Spleen (tissue), 11 donors: ENCODE data around the gene GIT1. TPM values are rescaled to one million over a fixed set of nuclear protein-coding genes. Genes with fewer than 3 reads are reported as not detected.

ENCODE experiments used
- DNase-seq: peaks from one replicate; pipeline ENCODE4 v3.0.0-alpha.2; 2020
- H3K27ac ChIP-seq, 8 donors: fragments of 200-600 bp; sonication (generic) in 7 of 8; 1 replicate in 4 of 8; 2 replicates in 4 of 8; pipeline versions ENCODE4 v1.5.0 to v1.8.0; 2016 to 2021; ENCODE audit warnings: inconsistent platforms in 4 of 8, mild to moderate bottlenecking in 4 of 8, moderate library complexity in 1 of 8
- H3K27me3 ChIP-seq, 7 donors: fragments of 200-600 bp; sonication (generic) in 6 of 7; replicated peaks in 1 of 7; 1 replicate in 4 of 7; 2 replicates in 3 of 7; pipeline versions ENCODE4 v1.5.0 to v1.8.0; 2016 to 2021; ENCODE audit warnings: inconsistent platforms in 3 of 7, mild to moderate bottlenecking in 1 of 7
- H3K36me3 ChIP-seq, 6 donors: fragments of 200-600 bp; sonication (generic) in 5 of 6; 1 replicate in 4 of 6; 2 replicates in 2 of 6; pipeline versions ENCODE4 v1.5.0 to v1.8.0; 2016 to 2021; ENCODE audit warnings: inconsistent platforms in 2 of 6
- H3K4me1 ChIP-seq, 6 donors: fragments of 200-600 bp; sonication (generic) in 5 of 6; 1 replicate in 3 of 6; 2 replicates in 3 of 6; pipeline versions ENCODE4 v1.5.0 to v1.8.0; 2016 to 2021; ENCODE audit warnings: inconsistent platforms in 3 of 6
- H3K4me3 ChIP-seq, 8 donors: fragments of 200-600 bp; sonication (generic) in 7 of 8; 1 replicate in 4 of 8; 2 replicates in 4 of 8; pipeline versions ENCODE4 v1.5.0 to v1.8.0; 2016 to 2021; ENCODE audit warnings: inconsistent platforms in 4 of 8, mild to moderate bottlenecking in 4 of 8, moderate library complexity in 2 of 8
- H3K9me3 ChIP-seq, 8 donors: fragments of 200-600 bp; sonication (generic) in 7 of 8; 1 replicate in 4 of 8; 2 replicates in 4 of 8; pipeline versions ENCODE4 v1.5.0 to v1.8.0; 2016 to 2021; ENCODE audit warnings: inconsistent platforms in 4 of 8
- CTCF ChIP-seq, 11 experiments: fragments of 200-600 bp in 7 of 11; fragments of 450-650 bp in 4 of 11; sonication (generic) in 4 of 11; IDR thresholded peaks in 8 of 11; conservative IDR thresholded peaks in 3 of 11; 1 replicate in 7 of 11; 2 replicates in 4 of 11; pipeline versions ENCODE4 v1.4.0 to v1.8.0; 2016 to 2021; ENCODE audit warnings: antibody characterized with exemption in 11 of 11, inconsistent platforms in 4 of 11, mild to moderate bottlenecking in 1 of 11
- POLR2A ChIP-seq, 3 donors: fragments of 450-650 bp; IDR thresholded peaks; one replicate each; pipeline ENCODE4 v1.5.1; 2017; ENCODE audit warnings: antibody characterized with exemption in 3 of 3, mild to moderate bottlenecking in 1 of 3
- POLR2AphosphoS5 ChIP-seq, 3 donors: sonication (generic); formaldehyde crosslinking; IDR thresholded peaks; one replicate each; pipeline ENCODE4 v1.5.1; 2017; ENCODE audit warnings: antibody characterized with exemption in 3 of 3
- WGBS, 5 donors: extraction: QIAGEN DNeasy Blood & Tissue Kit in 3 of 5; methylation state at CpG; one replicate each; pipeline versions ENCODE4 v1.1.5 to v1.1.7; 2013 to 2018; 5-methylcytosine and 5-hydroxymethylcytosine counted together
- intact Hi-C: fragments of 100-400 bp; cut with DNase I; formaldehyde crosslinking; loops from one replicate; pipeline ENCODE4 v1.15.0; 2023; ENCODE audit warnings: low total_unique reads
- polyA plus RNA-seq, 3 donors: library from polyadenylated mRNA; stranded (reverse); fragments of 200-250 nt; gene quantifications; one replicate each; pipeline ENCODE4 v1.2.1, GENCODE V29; 2013
- total RNA-seq, 7 donors: library from RNA; depleted of rRNA in 3 of 7; stranded (reverse); fragments of >200 nt in 3 of 7; fragmentation: NEBNext Ultra II Directional in 4 of 7; extraction: Animal tissue kit (Norgen Biotek cat#: 25700) in 4 of 7; gene quantifications; one replicate each; pipeline versions ENCODE4 v1.1.0 to v1.2.1, GENCODE V29; 2016 to 2021
- donor health status: healthy with polysubstance abuse.
- donor health status: DM: no; HTN: no; CAD: no; lungs with moderate emphysema.
- donor health status: DM: no; HTN: no; CAD: no.
- donor health status: Bipolar disorder and iron deficiency.
- donor health status: healthy.
- donor health status: DM: no; HTN: no; CAD: no.
- donor health status: DM: yes; HTN: yes; CAD: no.

Gene GIT1
- total and polyA plus RNA-seq, 10 donors: 20.4 to 64.7 (median 46.0) TPM

- H3K27ac ChIP-seq: no peak overlapping the region
- H3K9me3 ChIP-seq: no peaks in the 10 kb centered on the region
- 90 to 95% (median 92%) methylated on average over 8 of the region's 8 CpGs for WGBS, 5 donors
- peaks cover 0 to 99% (median 54%) of the 10 kb centered on the region in 6 donors for H3K36me3 ChIP-seq
- H3K4me3 ChIP-seq: no peak overlapping the region
- TF ChIP-seq POLR2A (IDR thresholded peaks at IDR 0.05) (no peak), POLR2AphosphoS5 (IDR thresholded peaks at IDR 0.05) (no peak), CTCF (IDR thresholded peaks at IDR 0.05 in 8 of 11, conservative IDR thresholded peaks at IDR 0.05 in 3 of 11) (no peak)
- H3K4me1 ChIP-seq: no peaks in the 10 kb centered on the region
- intact Hi-C loops: no loop called here
- DNase-seq: no peak
- H3K27me3 ChIP-seq: no peaks in the 10 kb centered on the region
Measured at GRCh38 chr17:29533976-29534375, 55.5 kb downstream of the GIT1 start.

- TF ChIP-seq POLR2AphosphoS5 (IDR thresholded peaks at IDR 0.05) (no peak), POLR2A (IDR thresholded peaks at IDR 0.05) (no peak), CTCF (IDR thresholded peaks at IDR 0.05 in 8 of 11, conservative IDR thresholded peaks at IDR 0.05 in 3 of 11) (no peak)
- Histone ChIP-seq H3K4me3 (no peak overlapping the region), H3K27me3 (no peaks in the 10 kb centered on the region), H3K36me3 (peaks cover 0 to 99% (median 68%) of the 10 kb centered on the region in 6 donors), H3K27ac (no peak overlapping the region), H3K9me3 (no peaks in the 10 kb centered on the region), H3K4me1 (no peaks in the 10 kb centered on the region)
- intact Hi-C loops: no loop called here
- no peak for DNase-seq
- 93 to 97% (median 95%) methylated on average over 3 of the region's 3 CpGs for WGBS, 5 donors
Measured at GRCh38 chr17:29526322-29526721, 63.1 kb downstream of the GIT1 start.

DNA sequence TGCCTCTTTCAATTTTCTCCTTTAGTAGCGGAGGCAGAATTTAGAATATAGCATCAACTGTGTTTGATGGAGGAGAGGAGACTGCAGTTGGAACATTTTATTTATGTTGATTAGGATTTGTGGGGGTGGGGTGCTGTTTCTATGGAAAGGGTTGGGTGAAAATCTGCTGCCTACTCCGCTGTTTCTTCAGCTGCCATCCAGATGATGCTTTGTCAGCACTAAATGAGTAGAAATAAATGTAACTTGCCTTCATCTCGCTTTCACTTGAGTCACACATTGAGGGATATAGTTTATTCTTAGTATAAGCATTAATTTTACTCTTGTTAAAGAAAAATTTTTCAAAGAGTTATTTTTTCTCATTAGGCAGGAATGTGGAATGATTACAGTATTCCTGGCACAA lies 64.8 kb downstream of the GIT1 start:
- Histone ChIP-seq H3K4me1 (no peaks in the 10 kb centered on the region), H3K4me3 (no peak overlapping the region), H3K27me3 (no peaks in the 10 kb centered on the region), H3K9me3 (no peaks in the 10 kb centered on the region), H3K27ac (no peak overlapping the region), H3K36me3 (peaks cover 0 to 99% (median 69%) of the 10 kb centered on the region in 6 donors)
- no peak for TF ChIP-seq POLR2A (IDR thresholded peaks at IDR 0.05)
- no peak for TF ChIP-seq CTCF (IDR thresholded peaks at IDR 0.05 in 8 of 11, conservative IDR thresholded peaks at IDR 0.05 in 3 of 11)
- no peak for TF ChIP-seq POLR2AphosphoS5 (IDR thresholded peaks at IDR 0.05)
- intact Hi-C loops: no loop called here
- 95 to 100% (median 97%) methylated on average over 3 of the region's 3 CpGs for WGBS, 5 donors
- DNase-seq: no peak

Other genes starting within 250 kb of the GIT1 start
- gene TAOK1, start 199.3 kb downstream of the GIT1 start, total RNA-seq: 10 to 100 TPM; 55.1 to 88.5 (median 67.3) TPM
- 1 to 10 TPM; 5.1 to 6.2 (median 5.3) TPM for gene TAOK1, start 199.3 kb downstream of the GIT1 start, polyA plus RNA-seq
- gene ABHD15, start 22.6 kb downstream of the GIT1 start, total RNA-seq: 10 to 100 TPM in 6 of 7 donors, 1 to 10 TPM in 1; 9.6 to 23.8 (median 15.8) TPM
- 1 to 10 TPM; 5.7 to 7.9 (median 7.5) TPM for gene ABHD15, start 22.6 kb downstream of the GIT1 start, polyA plus RNA-seq
- gene TP53I13, start 20.9 kb downstream of the GIT1 start, total RNA-seq: 10 to 100 TPM; 39.5 to 74.9 (median 68.7) TPM
- gene TP53I13, start 20.9 kb downstream of the GIT1 start, polyA plus RNA-seq: 100 to 1,000 TPM; 129 to 209 (median 190) TPM
- 1 to 10 TPM; 2.1 to 5.5 (median 2.7) TPM for gene ANKRD13B, start 3.5 kb upstream of the GIT1 start, total RNA-seq
- gene ANKRD13B, start 3.5 kb upstream of the GIT1 start, polyA plus RNA-seq: 1 to 10 TPM in 2 of 3 donors, under 1 TPM in 1; 0.85 to 2.5 (median 1.2) TPM
- 1 to 10 TPM in 6 of 7 donors, under 1 TPM in 1; 0.81 to 4.8 (median 2.7) TPM for gene CORO6, start 33.3 kb upstream of the GIT1 start, total RNA-seq
- 1 to 10 TPM; 4.0 to 5.1 (median 4.6) TPM for gene CORO6, start 33.3 kb upstream of the GIT1 start, polyA plus RNA-seq